Measurements from ENCODE around the gene ACOX3. TPM values are rescaled to one million over a fixed set of nuclear protein-coding genes. Genes with fewer than 3 reads are reported as not detected.

The ACOX3 gene
- total and polyA plus RNA-seq, 9 of the 15 experiments (the other 6 are each of a cell fraction or from before 2014, with no cell fraction given): 0.68 to 7.3 (median 3.7) TPM

GRCh38 chr4:8464381-8464780 lies 23.9 kb upstream of the ACOX3 start:
- Histone ChIP-seq H3K4me3 (no peak overlapping the region), H3K4me1 (replicated peaks in 1 of 2; ENCODE audit: control insufficient read depth in 2 of 2, insufficient read depth in 2 of 2, low read length in 2 of 2) (peaks cover 0 to 8% of the 10 kb centered on the region in 2 experiments; a peak in 1 of 5 replicates), H3K9me3 (replicated peaks; ENCODE audit: control insufficient read depth, insufficient read depth, low read depth, low read length) (no peaks in the 10 kb centered on the region), H3K4me2 (ENCODE audit: insufficient read depth, low read length) (no peak overlapping the region), H3K27me3 (ENCODE audit: control insufficient read depth in 2 of 2, insufficient read depth in 2 of 2, low read length in 2 of 2) (no peaks in the 10 kb centered on the region), H3K9me1 (ENCODE audit: control insufficient read depth, insufficient read depth, low read length) (no peaks in the 10 kb centered on the region), H2AFZ (ENCODE audit: low read depth, low read length) (no peak overlapping the region), H4K20me1 (replicated peaks; ENCODE audit: control insufficient read depth, insufficient read depth, low read length) (0 out of 2 replicates have a peak, but pooled peaks cover 3% of the 10 kb centered on the region), H3K27ac (ENCODE audit: extremely low read depth, low read depth, low read length) (no peak overlapping the region), H3K9ac (ENCODE audit: insufficient read depth in 1 of 2, low read depth in 2 of 2, low read length in 2 of 2) (no peak overlapping the region), H3K79me2 (ENCODE audit: control insufficient read depth, insufficient read depth, low read length) (no peaks in the 10 kb centered on the region), H3K36me3 (ENCODE audit: control insufficient read depth, insufficient read depth, low read length) (peaks cover 60% of the 10 kb centered on the region; the same call in 2 of the 3 replicates)
- BruUV-seq (replicated peaks): no TSS peak
- FAIRE-seq (no peak), DNase-seq (ENCODE audit: extremely low read depth in 1 of 4, low spot score in 3 of 4) (no peak), ATAC-seq (no peak)
- intact Hi-C loops (cut with micrococcal nuclease): no loop called here
- ChIA-PET CTCF (ENCODE audit: low intra/inter-chr PET ratio) (no interaction called here), POLR2A (interaction anchor here (0.5 to 1.6 kb wide), 5 partner anchors 15 to 155 kb away, joined by 3 to 8 read pairs (median 3); no protein-coding TSS in a partner anchor)
- in situ Hi-C loops (cut with MboI): loop anchor here (5.0 kb wide), 1 partner anchor 133 kb away; no protein-coding TSS in a partner anchor
- 85% methylated on average over 14 of the region's 14 CpGs for WGBS (ENCODE audit: insufficient coverage, low coverage, missing lambda C conversion rate)
- TF ChIP-seq CC2D1A (IDR thresholded peaks at IDR 0.05) (no peak), MAFG (tag; conservative IDR thresholded peaks at IDR 0.05) (no peak), TFAP4 (CRISPR knock-in tag; IDR thresholded peaks at IDR 0.05; ENCODE audit: borderline replicate concordance) (no peak), FOXK1 (CRISPR knock-in tag; IDR thresholded peaks at IDR 0.05; ENCODE audit: borderline replicate concordance) (no peak), ZBTB8A (IDR thresholded peaks at IDR 0.05; ENCODE audit: partially characterized antibody) (no peak), HNRNPL (IDR thresholded peaks at IDR 0.05; ENCODE audit: low read depth, low read length) (no peak), FOXM1 (IDR thresholded peaks at IDR 0.05; ENCODE audit: low read depth) (no peak), FOXM1 (CRISPR knock-in tag; IDR thresholded peaks at IDR 0.05; ENCODE audit: low read depth) (no peak), PTBP1 (IDR thresholded peaks at IDR 0.05; ENCODE audit: low read depth, low read length) (no peak), ZNF830 (CRISPR knock-in tag; IDR thresholded peaks at IDR 0.05) (no peak), ZNF274 (IDR thresholded peaks at IDR 0.05; ENCODE audit: borderline replicate concordance, low read depth, low read length) (no peak), NONO (IDR thresholded peaks at IDR 0.05; ENCODE audit: low read depth in 2 of 2, low read length in 1 of 2) (no peak)

All from K562 (cell line).